Peyer's patch (tissue), 4 donors: ENCODE measurements around the gene ATP5PO. TPM values are rescaled to one million over a fixed set of nuclear protein-coding genes. Genes with fewer than 3 reads are reported as not detected.

Source experiments
- DNase-seq, 3 donors: peaks; one replicate each; pipeline ENCODE4 v3.0.0-alpha.2; 2017 to 2019
- H3K27ac ChIP-seq, 4 donors: fragments of 200-600 bp; sonication (generic); one replicate each; pipeline ENCODE4 v1.5.1; 2016 to 2019
- H3K27me3 ChIP-seq, 2 donors: fragments of 200-600 bp; sonication (generic); one replicate each; pipeline ENCODE4 v1.5.1; 2019
- H3K36me3 ChIP-seq, 3 donors: fragments of 200-600 bp; sonication (generic); one replicate each; pipeline ENCODE4 v1.5.1; 2016 to 2019
- H3K4me1 ChIP-seq, 4 donors: fragments of 200-600 bp; sonication (generic); one replicate each; pipeline ENCODE4 v1.5.1; 2016 to 2019
- H3K4me3 ChIP-seq, 4 donors: fragments of 200-600 bp; sonication (generic); 1 replicate in 3 of 4; 2 replicates in 1 of 4; pipeline ENCODE4 v1.5.1; 2016 to 2019; ENCODE audit warnings: mild to moderate bottlenecking in 1 of 4
- H3K9me3 ChIP-seq, 4 donors: fragments of 200-600 bp; sonication (generic); one replicate each; pipeline ENCODE4 v1.5.1; 2016 to 2019; ENCODE audit warnings: mild to moderate bottlenecking in 1 of 4
- CTCF ChIP-seq, 6 experiments: fragments of 450-650 bp in 4 of 6; fragments of 200-600 bp in 2 of 6; sonication (generic) in 1 of 6; IDR thresholded peaks; one replicate each; pipeline ENCODE4 v1.5.1; 2017 to 2019; ENCODE audit warnings: antibody characterized with exemption in 6 of 6, mild to moderate bottlenecking in 3 of 6, moderate library complexity in 1 of 6
- POLR2A ChIP-seq, 2 donors: fragments of 450-650 bp; IDR thresholded peaks; one replicate each; pipeline ENCODE4 v1.5.1; 2017; ENCODE audit warnings: antibody characterized with exemption in 2 of 2, mild to moderate bottlenecking in 2 of 2, moderate library complexity in 2 of 2
- total RNA-seq, 4 donors: library from RNA; depleted of rRNA; stranded (reverse); fragments of >200 nt; gene quantifications; one replicate each; pipeline ENCODE4 v1.1.0, GENCODE V29; 2016

Gene ATP5PO
- total RNA-seq, 4 donors from 2014 or later: 178 to 291 (median 203) TPM

GRCh38 chr21:33959680-33960079 lies 44.1 kb upstream of the ATP5PO start:
- H3K4me3 ChIP-seq: no peak overlapping the region
- TF ChIP-seq POLR2A (IDR thresholded peaks at IDR 0.05) (no peak), CTCF (IDR thresholded peaks at IDR 0.05) (no peak)
- no peak for DNase-seq
- no peaks in the 10 kb centered on the region for H3K4me1 ChIP-seq
- no peaks in the 10 kb centered on the region for H3K36me3 ChIP-seq
- H3K27ac ChIP-seq: no peak overlapping the region
- H3K27me3 ChIP-seq: no peaks in the 10 kb centered on the region
- H3K9me3 ChIP-seq: peaks cover 0 to 9% (median 0%) of the 10 kb centered on the region in 4 donors

- TF ChIP-seq POLR2A (IDR thresholded peaks at IDR 0.05) (no peak), CTCF (IDR thresholded peaks at IDR 0.05) (no peak)
- H3K27ac ChIP-seq: no peak overlapping the region
- H3K4me1 ChIP-seq: peaks cover 0 to 2% (median under 1%) of the 10 kb centered on the region in 4 donors
- no peak for DNase-seq
- H3K9me3 ChIP-seq: no peaks in the 10 kb centered on the region
- H3K4me3 ChIP-seq: no peak overlapping the region
- no peaks in the 10 kb centered on the region for H3K36me3 ChIP-seq
- no peaks in the 10 kb centered on the region for H3K27me3 ChIP-seq
These were observed 38.8 kb upstream of the ATP5PO start for GRCh38 chr21:33954395-33954794.

- H3K4me1 ChIP-seq: peaks cover 0 to 26% (median 14%) of the 10 kb centered on the region in 4 donors
- H3K36me3 ChIP-seq: no peaks in the 10 kb centered on the region
- peak overlapping the region in 2 of 4 donors; percentile 10 to 49 for H3K27ac ChIP-seq
- H3K27me3 ChIP-seq: no peaks in the 10 kb centered on the region
- H3K9me3 ChIP-seq: no peaks in the 10 kb centered on the region
- TF ChIP-seq CTCF (IDR thresholded peaks at IDR 0.05) (no peak), POLR2A (IDR thresholded peaks at IDR 0.05) (no peak)
- DNase-seq: no peak
- no peak overlapping the region for H3K4me3 ChIP-seq
These were observed 35.9 kb upstream of the ATP5PO start for GRCh38 chr21:33951276-33952178.

GRCh38 chr21:33950431-33951079 lies 35.0 kb upstream of the ATP5PO start:
- H3K9me3 ChIP-seq: no peaks in the 10 kb centered on the region
- no peak overlapping the region for H3K4me3 ChIP-seq
- H3K27me3 ChIP-seq: no peaks in the 10 kb centered on the region
- DNase-seq: no peak
- peak overlapping the region; percentile 37 to 89 (median 87) for H3K27ac ChIP-seq
- no peaks in the 10 kb centered on the region for H3K36me3 ChIP-seq
- peaks cover 0 to 26% (median 14%) of the 10 kb centered on the region in 4 donors for H3K4me1 ChIP-seq
- TF ChIP-seq POLR2A (IDR thresholded peaks at IDR 0.05) (no peak), CTCF (IDR thresholded peaks at IDR 0.05) (no peak)

- no peaks in the 10 kb centered on the region for H3K27me3 ChIP-seq
- no peaks in the 10 kb centered on the region for H3K9me3 ChIP-seq
- no peak for TF ChIP-seq CTCF (IDR thresholded peaks at IDR 0.05)
- DNase-seq: peak in 1 of 3 donors; percentile 39
- H3K36me3 ChIP-seq: no peaks in the 10 kb centered on the region
- H3K4me3 ChIP-seq: no peak overlapping the region
- H3K27ac ChIP-seq: peak overlapping the region; percentile 79 to 89 (median 87)
- H3K4me1 ChIP-seq: peaks cover 0 to 26% (median 14%) of the 10 kb centered on the region in 4 donors
These were observed 34.2 kb upstream of the ATP5PO start for GRCh38 chr21:33949516-33950430.
